H1 (cell line): ENCODE measurements around the gene COL6A2. TPM values are rescaled to one million over a fixed set of nuclear protein-coding genes. Genes with fewer than 3 reads are reported as not detected.

Source experiments
- NRF1 ChIP-seq: IDR thresholded peaks from 2 replicates; pipeline ENCODE4 v1.6.1; 2011; ENCODE audit warnings: mild to moderate bottlenecking, low read depth, low read length, improper control_type of control experiment
- SIX5 ChIP-seq: IDR thresholded peaks from 2 replicates; pipeline ENCODE4 v1.6.1; 2011; ENCODE audit warnings: mild to moderate bottlenecking, low read depth, low read length
- polyA plus RNA-seq, 7 experiments: library from polyadenylated mRNA; depleted of rRNA in 3 of 7; stranded (reverse) in 5 of 7; unstranded in 2 of 7; fragments of >200 nt in 5 of 7; fragments of 200-250 nt in 2 of 7; gene quantifications; 1 replicate in 5 of 7; 2 replicates in 1 of 7; 4 replicates in 1 of 7; pipeline versions ENCODE4 v1.2.1 to v1.2.3, GENCODE V29; 2011 to 2013; ENCODE audit warnings: missing spikeins in 2 of 7, mixed read lengths in 2 of 7
- total RNA-seq: library from RNA; stranded (reverse); fragmentation: NEBNext Ultra II Directional; extraction: Animal tissue kit (Norgen Biotek cat#: 25700); gene quantifications from 2 replicates; pipeline ENCODE4 v1.2.1, GENCODE V29; 2021

The COL6A2 gene
- total and polyA plus RNA-seq, 2 of the 8 experiments (the other 6 are each of a cell fraction or from before 2014, with no cell fraction given) = 60.1 to 62.7 TPM

DNA sequence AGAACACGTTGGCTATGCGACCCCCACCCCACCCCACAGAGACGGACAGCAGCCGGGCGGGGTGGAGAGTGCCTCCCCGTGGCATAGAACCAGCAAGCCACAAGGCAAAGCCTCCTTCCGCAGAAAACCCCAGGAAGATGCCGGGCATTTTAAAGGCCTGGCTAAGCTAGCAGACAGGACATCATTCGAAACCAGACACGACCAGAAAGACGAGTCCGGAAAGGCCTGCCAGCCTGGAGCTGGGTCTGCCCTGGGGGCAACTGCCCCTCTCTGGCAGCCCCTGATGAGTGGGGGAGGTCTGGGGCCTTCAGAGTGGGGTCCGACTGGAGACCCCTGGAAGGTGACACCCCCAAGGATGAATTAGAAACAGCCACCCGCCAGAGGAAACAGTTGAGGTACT lies 48.9 kb downstream of the COL6A2 start (continued):
- TF ChIP-seq SIX5 (no peak), NRF1 (no peak)
